IMR-90 (cell line): ENCODE results near the gene GRIK3. TPM values are rescaled to one million over a fixed set of nuclear protein-coding genes. Genes with fewer than 3 reads are reported as not detected.

Experiments
- ATAC-seq: fragments of 200-7000 bp; cut with Tn5 transposase; 2 replicates; pipeline ENCODE4 v1.9.1; 2020; ENCODE audit warnings: low read depth, mild to moderate bottlenecking, moderate library complexity
- BruUV-seq: library from RNA; stranded (reverse); fragments of 400-500 nt; replicated peaks from 2 replicates; lab custom pipeline; 2021; lab: Mats Ljungman, UMichigan
- CTCF ChIA-PET: fragments of 300-600 bp; formaldehyde crosslinking; extraction: SDS; loops from one replicate; lab custom pipeline; 2021; ENCODE audit warnings: antibody characterized with exemption; lab: Yijun Ruan, JAX
- POLR2A ChIA-PET: fragments of 300-600 bp; sonication (Branson Sonifier 250); formaldehyde crosslinking; loops from one replicate; lab custom pipeline; 2022; ENCODE audit warnings: antibody characterized with exemption; ENCODE audit not compliant: unreplicated experiment; lab: Charles Lee
- DNase-seq: peaks from one replicate; pipeline ENCODE4 v3.0.0; 2013
- H2AFZ ChIP-seq: replicated peaks from 2 replicates; pipeline ENCODE3; 2013; ENCODE audit warnings: low read length, mild to moderate bottlenecking; ENCODE audit not compliant: poor library complexity
- H2AK5ac ChIP-seq: 2 replicates; pipeline ENCODE4 v1.6.1; 2013; ENCODE audit warnings: low read depth, low read length, inconsistent platforms
- H2AK9ac ChIP-seq: replicated peaks from 2 replicates; pipeline ENCODE3; 2013; ENCODE audit warnings: mild to moderate bottlenecking, low read depth, low read length, moderate library complexity; ENCODE audit not compliant: poor library complexity
- H2BK120ac ChIP-seq: 2 replicates; pipeline ENCODE4 v1.6.1; 2013; ENCODE audit warnings: low read depth, low read length, inconsistent platforms
- H2BK15ac ChIP-seq: 3 replicates; pipeline ENCODE4 v1.6.1; 2013; ENCODE audit warnings: low read depth, low read length, inconsistent platforms
- H2BK20ac ChIP-seq: 2 replicates; pipeline ENCODE4 v1.6.1; 2013; ENCODE audit warnings: low read depth, mild to moderate bottlenecking, inconsistent platforms, low read length, moderate library complexity
- H2BK5ac ChIP-seq: 2 replicates; pipeline ENCODE4 v1.6.1; 2013; ENCODE audit warnings: mild to moderate bottlenecking, low read depth, low read length, inconsistent platforms; ENCODE audit not compliant: poor library complexity, severe bottlenecking
- H3K14ac ChIP-seq: replicated peaks from 2 replicates; pipeline ENCODE4 v1.6.1; 2013; ENCODE audit warnings: low read depth, low read length, inconsistent platforms
- H3K18ac ChIP-seq: 2 replicates; pipeline ENCODE4 v1.6.1; 2013; ENCODE audit warnings: low read depth, low read length, control low read depth
- H3K23ac ChIP-seq: 2 replicates; pipeline ENCODE4 v1.6.1; 2013; ENCODE audit warnings: low read depth, low read length, inconsistent platforms
- H3K27ac ChIP-seq: 2 replicates; pipeline ENCODE4 v1.5.1; 2013; ENCODE audit warnings: mild to moderate bottlenecking, control low read depth, low read length; ENCODE audit not compliant: insufficient read depth
- H3K27me3 ChIP-seq: 2 replicates; pipeline ENCODE4 v1.6.1; 2013; ENCODE audit warnings: low read length; ENCODE audit not compliant: control insufficient read depth, insufficient read depth
- H3K36me3 ChIP-seq: 2 replicates; pipeline ENCODE4 v1.6.1; 2013; ENCODE audit warnings: low read length, mixed read lengths; ENCODE audit not compliant: control insufficient read depth, insufficient read depth
- H3K4ac ChIP-seq: 2 replicates; pipeline ENCODE4 v1.6.1; 2013; ENCODE audit warnings: low read depth, low read length, inconsistent platforms
- H3K4me1 ChIP-seq: 2 replicates; pipeline ENCODE4 v1.6.1; 2013; ENCODE audit warnings: low read length, mixed read lengths; ENCODE audit not compliant: control insufficient read depth, insufficient read depth
- H3K4me2 ChIP-seq: 2 replicates; pipeline ENCODE4 v1.6.1; 2013; ENCODE audit warnings: low read depth, mild to moderate bottlenecking, control low read depth, low read length, moderate library complexity
- H3K4me3 ChIP-seq: 2 replicates; pipeline ENCODE4 v1.5.1; 2013; ENCODE audit warnings: low read depth, mild to moderate bottlenecking, control low read depth, low read length, moderate library complexity; ENCODE audit not compliant: insufficient read depth
- H3K56ac ChIP-seq: 2 replicates; pipeline ENCODE4 v1.6.1; 2013; ENCODE audit warnings: low read length, inconsistent platforms; ENCODE audit not compliant: insufficient read depth; ENCODE audit errors: extremely low read depth
- H3K79me1 ChIP-seq, 2 experiments: 2 replicates each; pipeline ENCODE4 v1.6.1; 2013; ENCODE audit warnings: low read length in 2 of 2, inconsistent platforms in 1 of 2, low read depth in 1 of 2
- H3K9ac ChIP-seq: 2 replicates; pipeline ENCODE4 v1.6.1; 2013; ENCODE audit warnings: low read depth, low read length, control low read depth
- H3K9me1 ChIP-seq: 2 replicates; pipeline ENCODE4 v1.6.1; 2013; ENCODE audit warnings: low read length, inconsistent platforms; ENCODE audit not compliant: insufficient read depth
- H3K9me3 ChIP-seq: 2 replicates; pipeline ENCODE4 v1.6.1; 2013; ENCODE audit warnings: low read length; ENCODE audit not compliant: control insufficient read depth, insufficient read depth
- H4K20me1 ChIP-seq: 2 replicates; pipeline ENCODE4 v1.6.1; 2013; ENCODE audit warnings: low read length, inconsistent platforms; ENCODE audit not compliant: insufficient read depth
- H4K5ac ChIP-seq: 2 replicates; pipeline ENCODE4 v1.6.1; 2013; ENCODE audit warnings: mild to moderate bottlenecking, low read depth, low read length, control low read depth
- H4K8ac ChIP-seq, 2 experiments: 2 replicates each; pipeline ENCODE4 v1.6.1; 2013; ENCODE audit warnings: low read depth in 2 of 2, low read length in 2 of 2, control low read depth in 1 of 2, inconsistent platforms in 1 of 2
- H4K91ac ChIP-seq: 2 replicates; pipeline ENCODE4 v1.6.1; 2013; ENCODE audit warnings: low read depth, low read length, inconsistent platforms; ENCODE audit not compliant: insufficient read depth
- BHLHE40 ChIP-seq: fragments of 150-350 bp; IDR thresholded peaks from 2 replicates; pipeline ENCODE4 v1.6.1; 2016; ENCODE audit warnings: mild to moderate bottlenecking, low read depth, low read length
- FOS ChIP-seq: fragments of 150-350 bp; IDR thresholded peaks from 2 replicates; pipeline ENCODE4 v1.6.1; 2016; ENCODE audit warnings: low read depth, low read length
- RFX5 ChIP-seq: IDR thresholded peaks from 2 replicates; pipeline ENCODE4 v1.8.0; 2012; ENCODE audit warnings: low read depth, mild to moderate bottlenecking, low read length, moderate library complexity
- WGBS, 2 experiments: methylation state at CpG; one replicate each; pipeline versions ENCODE4 v1.1.5 to v1.1.7; 2013; ENCODE audit warnings: missing lambda C conversion rate in 2 of 2; ENCODE audit not compliant: insufficient read length in 1 of 2; ENCODE audit errors: extremely low coverage in 2 of 2; 5-methylcytosine and 5-hydroxymethylcytosine counted together
- dilution Hi-C: fragments of 300-500 bp; cut with HindIII; formaldehyde crosslinking; loops from one replicate; pipeline ENCODE4 v1.14.3; 2018; ENCODE audit warnings: low sequenced_read_pairs; ENCODE audit not compliant: unreplicated experiment
- in situ Hi-C: fragments of 300-500 bp; cut with MboI; formaldehyde crosslinking; loops from 3 replicates; pipeline ENCODE4 v1.14.3; 2019; ENCODE audit warnings: low sequenced_read_pairs, inconsistent platforms, mixed read lengths
- intact Hi-C: fragments of 100-400 bp; cut with micrococcal nuclease; formaldehyde crosslinking; loops from 2 replicates; pipeline ENCODE4 v1.10.0; 2022
- polyA plus RNA-seq, 3 experiments: library from polyadenylated mRNA; depleted of rRNA; stranded (reverse); fragments of >200 nt; gene quantifications; 2 replicates each; pipeline ENCODE4 v1.2.3, GENCODE V29; 2012; ENCODE audit warnings: low replicate concordance in 1 of 3
- total RNA-seq: library from RNA; depleted of rRNA; stranded (reverse); fragments of >200 nt; gene quantifications from 2 replicates; pipeline ENCODE4 v1.2.3, GENCODE V29; 2012

GRIK3 gene
- total and polyA plus RNA-seq, 2 of the 4 experiments (the other 2 are of a cell fraction) = not detected

DNA sequence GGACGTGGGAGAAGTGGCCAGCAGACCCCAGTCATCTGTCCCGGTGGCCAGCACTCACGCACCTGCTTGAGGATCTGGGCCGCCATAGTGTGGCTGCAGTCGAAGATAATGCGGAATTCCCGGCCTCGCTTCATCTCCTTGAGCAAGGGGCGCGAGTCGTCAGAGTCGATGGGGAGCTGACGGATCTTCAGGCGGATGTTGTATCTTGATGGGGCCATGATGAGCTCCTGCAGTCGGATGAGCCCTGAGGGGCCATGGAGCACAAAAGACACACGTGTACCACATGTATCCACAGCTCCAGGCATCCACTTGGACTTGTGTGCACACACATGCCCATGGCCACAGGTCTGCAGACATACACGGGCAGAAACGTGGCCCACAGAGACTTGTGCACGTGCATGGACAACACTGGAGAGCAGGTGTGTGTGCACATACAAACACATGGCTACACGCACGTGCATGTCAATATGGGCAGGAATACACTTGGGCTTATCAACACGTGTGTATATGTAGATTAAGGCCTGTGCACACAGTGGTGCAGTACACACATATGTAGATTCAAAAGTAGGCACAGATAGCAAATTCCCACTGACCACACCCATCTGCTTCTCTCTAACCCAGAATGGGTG, 162.1 kb downstream of the GRIK3 start:
- Histone ChIP-seq H2BK15ac (no peak overlapping the region), H3K79me1 (no peaks in the 10 kb centered on the region), H3K27ac (no peak overlapping the region), H2BK20ac (no peak overlapping the region), H3K4me1 (no peaks in the 10 kb centered on the region), H3K18ac (no peak overlapping the region), H2BK120ac (no peak overlapping the region), H3K56ac (no peak overlapping the region), H4K91ac (no peak overlapping the region), H3K9me1 (no peaks in the 10 kb centered on the region), H2AFZ (no peak overlapping the region), H4K5ac (no peak overlapping the region), H3K9ac (no peak overlapping the region), H3K4me2 (no peak overlapping the region), H4K20me1 (no peaks in the 10 kb centered on the region), H3K4ac (no peak overlapping the region), H4K8ac (no peak overlapping the region), H3K36me3 (no peaks in the 10 kb centered on the region), H2BK5ac (no peak overlapping the region), H3K27me3 (no peaks in the 10 kb centered on the region), H3K4me3 (no peak overlapping the region), H3K14ac (no peak overlapping the region), H2AK5ac (no peak overlapping the region), H2AK9ac (no peak overlapping the region), H3K23ac (no peak overlapping the region), H3K9me3 (no peaks in the 10 kb centered on the region)
- POLR2A ChIA-PET = no interaction called here
- CTCF ChIA-PET = no interaction called here
- no TSS peak for BruUV-seq
- 59% methylated on average over 7 of the region's 22 CpGs; no CpG with 5 or more reads in 1 of the 2 experiments for WGBS, 2 experiments
- TF ChIP-seq RFX5 (no peak), FOS (no peak), BHLHE40 (no peak)
- in situ Hi-C loops = no loop called here
- ATAC-seq (no peak), DNase-seq (no peak)
- dilution Hi-C loops = no loop called here
- intact Hi-C loops = no loop called here
